Trophoblast cell (in vitro differentiated cells and primary cell): ENCODE data around the gene CDK5R1.

Experiments
- DNase-seq, 2 donors: peaks; one replicate each; pipeline ENCODE4 v3.0.0-alpha.2; 2016
- H2AFZ ChIP-seq: 2 replicates; pipeline ENCODE4 v1.6.1; 2013; ENCODE audit warnings: low read length, moderate library complexity, mild to moderate bottlenecking; ENCODE audit not compliant: insufficient read depth, poor library complexity
- H2AK5ac ChIP-seq: 2 replicates; pipeline ENCODE4 v1.6.1; 2013; ENCODE audit warnings: mild to moderate bottlenecking, low read length
- H2BK120ac ChIP-seq: 2 replicates; pipeline ENCODE4 v1.6.1; 2013; ENCODE audit warnings: low read length, mild to moderate bottlenecking, moderate library complexity; ENCODE audit not compliant: insufficient read depth, poor library complexity
- H2BK12ac ChIP-seq: 2 replicates; pipeline ENCODE4 v1.6.1; 2013; ENCODE audit warnings: mild to moderate bottlenecking, low read length, moderate library complexity
- H2BK5ac ChIP-seq: 2 replicates; pipeline ENCODE4 v1.6.1; 2013; ENCODE audit warnings: low read length, low read depth, moderate library complexity, mild to moderate bottlenecking; ENCODE audit not compliant: poor library complexity
- H3K14ac ChIP-seq: 2 replicates; pipeline ENCODE4 v1.6.1; 2013; ENCODE audit warnings: mild to moderate bottlenecking, low read length
- H3K18ac ChIP-seq: 2 replicates; pipeline ENCODE4 v1.6.1; 2013; ENCODE audit warnings: mild to moderate bottlenecking, low read length
- H3K23ac ChIP-seq: 2 replicates; pipeline ENCODE4 v1.6.1; 2013; ENCODE audit warnings: low read length
- H3K27ac ChIP-seq: 2 replicates; pipeline ENCODE4 v1.5.1; 2013; ENCODE audit warnings: low read depth, mild to moderate bottlenecking, inconsistent platforms, low read length, moderate library complexity
- H3K27me3 ChIP-seq: 2 replicates; pipeline ENCODE4 v1.6.1; 2013; ENCODE audit warnings: inconsistent platforms, mild to moderate bottlenecking, low read length, moderate library complexity; ENCODE audit not compliant: insufficient read depth
- H3K36me3 ChIP-seq, 2 experiments: 1 replicate in 1 of 2; 2 replicates in 1 of 2; pipeline ENCODE4 v1.6.1; 2013; ENCODE audit warnings: low read length in 2 of 2, mild to moderate bottlenecking in 2 of 2, moderate library complexity in 1 of 2; ENCODE audit not compliant: insufficient read depth in 2 of 2, control insufficient read depth in 1 of 2
- H3K4ac ChIP-seq: 2 replicates; pipeline ENCODE4 v1.6.1; 2013; ENCODE audit warnings: low read depth, mild to moderate bottlenecking, low read length, moderate library complexity
- H3K4me1 ChIP-seq, 2 experiments: 1 replicate in 1 of 2; 2 replicates in 1 of 2; pipeline ENCODE4 v1.6.1; 2013; ENCODE audit warnings: low read length in 2 of 2, mild to moderate bottlenecking in 2 of 2, moderate library complexity in 1 of 2; ENCODE audit not compliant: insufficient read depth in 2 of 2, control insufficient read depth in 1 of 2
- H3K4me2 ChIP-seq: 2 replicates; pipeline ENCODE4 v1.6.1; 2013; ENCODE audit warnings: inconsistent platforms, mild to moderate bottlenecking, low read length, moderate library complexity
- H3K4me3 ChIP-seq: 2 replicates; pipeline ENCODE4 v1.5.1; 2013; ENCODE audit warnings: mild to moderate bottlenecking, low read depth, low read length, inconsistent platforms
- H3K79me1 ChIP-seq: one replicate; pipeline ENCODE4 v1.6.1; 2013; ENCODE audit warnings: low read length
- H3K79me2 ChIP-seq: 2 replicates; pipeline ENCODE4 v1.6.1; 2013; ENCODE audit warnings: low read length, mild to moderate bottlenecking; ENCODE audit not compliant: control insufficient read depth, insufficient read depth, poor library complexity
- H3K9ac ChIP-seq: 2 replicates; pipeline ENCODE4 v1.6.1; 2013; ENCODE audit warnings: mild to moderate bottlenecking, low read length
- H3K9me3 ChIP-seq: 2 replicates; pipeline ENCODE4 v1.6.1; 2013; ENCODE audit warnings: low read depth, mild to moderate bottlenecking, control low read depth, inconsistent platforms, low read length; ENCODE audit not compliant: insufficient read depth
- H4K12ac ChIP-seq: 2 replicates; pipeline ENCODE4 v1.6.1; 2013; ENCODE audit warnings: low read depth, mild to moderate bottlenecking, low read length, moderate library complexity
- H4K8ac ChIP-seq: 2 replicates; pipeline ENCODE4 v1.6.1; 2013; ENCODE audit warnings: low read depth, mild to moderate bottlenecking, low read length, moderate library complexity
- H4K91ac ChIP-seq: one replicate; pipeline ENCODE4 v1.6.1; 2013; ENCODE audit warnings: low read depth, mild to moderate bottlenecking, low read length, moderate library complexity
- whole genome bisulfite sequencing: extraction: QIAGEN DNeasy Blood & Tissue Kit; methylation state at CpG from one replicate; pipeline ENCODE4 v1.1.7; 2013; ENCODE audit warnings: missing lambda C conversion rate; ENCODE audit not compliant: insufficient read length, insufficient coverage; ENCODE audit errors: extremely low coverage; 5-methylcytosine and 5-hydroxymethylcytosine counted together

CDK5R1 gene

GRCh38 chr17:32492648-32493289 is 6.0 kb downstream of the CDK5R1 start:
- DNase-seq, result no peak
- no peaks in the 10 kb centered on the region for H3K27me3 ChIP-seq
- peaks cover 0 to 4% of the 10 kb centered on the region in 2 experiments for H3K36me3 ChIP-seq
- H3K4me1 ChIP-seq, result peaks cover 6 to 7% of the 10 kb centered on the region in 2 experiments
- H4K12ac ChIP-seq, result no peak overlapping the region
- H3K9me3 ChIP-seq, result no peaks in the 10 kb centered on the region
- no peak overlapping the region for H2AFZ ChIP-seq
- H2AK5ac ChIP-seq, result no peak overlapping the region
- H2BK120ac ChIP-seq, result no peak overlapping the region
- no peak overlapping the region for H2BK12ac ChIP-seq
- H2BK5ac ChIP-seq, result no peak overlapping the region
- no peak overlapping the region for H3K23ac ChIP-seq
- no peak overlapping the region for H4K91ac ChIP-seq
- H3K18ac ChIP-seq, result no peak overlapping the region
- H3K4me2 ChIP-seq, result no peak overlapping the region
- H3K27ac ChIP-seq, result no peak overlapping the region
- H4K8ac ChIP-seq, result no peak overlapping the region
- no CpG with 5 or more reads among the region's 7 CpGs for WGBS
- H3K9ac ChIP-seq, result no peak overlapping the region
- H3K4ac ChIP-seq, result no peak overlapping the region
- H3K14ac ChIP-seq, result no peak overlapping the region
- no peak overlapping the region for H3K4me3 ChIP-seq
- H3K79me1 ChIP-seq, result no peaks in the 10 kb centered on the region
- H3K79me2 ChIP-seq, result no peaks in the 10 kb centered on the region

GRCh38 chr17:32493571-32493970 is 6.8 kb downstream of the CDK5R1 start:
- DNase-seq, result no peak
- H3K9me3 ChIP-seq, result no peaks in the 10 kb centered on the region
- H3K79me1 ChIP-seq, result no peaks in the 10 kb centered on the region
- no peak overlapping the region for H3K4me3 ChIP-seq
- no peak overlapping the region for H3K4me2 ChIP-seq
- H2BK120ac ChIP-seq, result no peak overlapping the region
- H3K27me3 ChIP-seq, result no peaks in the 10 kb centered on the region
- H4K91ac ChIP-seq, result no peak overlapping the region
- no peak overlapping the region for H2AFZ ChIP-seq
- WGBS, result no CpG with 5 or more reads among the region's 15 CpGs
- no peak overlapping the region for H4K12ac ChIP-seq
- H3K9ac ChIP-seq, result no peak overlapping the region
- H2BK5ac ChIP-seq, result no peak overlapping the region
- no peaks in the 10 kb centered on the region for H3K79me2 ChIP-seq
- no peak overlapping the region for H3K18ac ChIP-seq
- H3K27ac ChIP-seq, result no peak overlapping the region
- H3K14ac ChIP-seq, result no peak overlapping the region
- no peak overlapping the region for H3K4ac ChIP-seq
- peaks cover 4 to 8% of the 10 kb centered on the region in 2 experiments for H3K4me1 ChIP-seq
- H3K23ac ChIP-seq, result no peak overlapping the region
- no peak overlapping the region for H2AK5ac ChIP-seq
- H4K8ac ChIP-seq, result no peak overlapping the region
- peaks cover 0 to 3% of the 10 kb centered on the region in 2 experiments for H3K36me3 ChIP-seq
- H2BK12ac ChIP-seq, result no peak overlapping the region

GRCh38 chr17:32493976-32494513 is 7.3 kb downstream of the CDK5R1 start:
- H3K23ac ChIP-seq, result no peak overlapping the region
- no CpG with 5 or more reads among the region's 11 CpGs for WGBS
- H3K36me3 ChIP-seq, result no peaks in the 10 kb centered on the region
- no peaks in the 10 kb centered on the region for H3K79me1 ChIP-seq
- no peak overlapping the region for H3K4ac ChIP-seq
- no peak overlapping the region for H3K14ac ChIP-seq
- no peak overlapping the region for H3K4me2 ChIP-seq
- DNase-seq, result no peak
- no peaks in the 10 kb centered on the region for H3K27me3 ChIP-seq
- H4K12ac ChIP-seq, result no peak overlapping the region
- H3K9ac ChIP-seq, result no peak overlapping the region
- H4K91ac ChIP-seq, result no peak overlapping the region
- no peak overlapping the region for H2AK5ac ChIP-seq
- H3K4me3 ChIP-seq, result no peak overlapping the region
- no peak overlapping the region for H3K27ac ChIP-seq
- H3K18ac ChIP-seq, result no peak overlapping the region
- no peak overlapping the region for H2BK120ac ChIP-seq
- no peaks in the 10 kb centered on the region for H3K9me3 ChIP-seq
- H2BK12ac ChIP-seq, result no peak overlapping the region
- no peak overlapping the region for H4K8ac ChIP-seq
- H3K4me1 ChIP-seq, result peaks cover 4 to 8% of the 10 kb centered on the region in 2 experiments
- H3K79me2 ChIP-seq, result no peaks in the 10 kb centered on the region
- H2AFZ ChIP-seq, result no peak overlapping the region
- no peak overlapping the region for H2BK5ac ChIP-seq

GRCh38 chr17:32494621-32495358 is 8.0 kb downstream of the CDK5R1 start:
- H2AK5ac ChIP-seq, result no peak overlapping the region
- H3K4me3 ChIP-seq, result no peak overlapping the region
- H3K9ac ChIP-seq, result no peak overlapping the region
- peaks cover 4 to 8% of the 10 kb centered on the region in 2 experiments for H3K4me1 ChIP-seq
- H2BK12ac ChIP-seq, result no peak overlapping the region
- H3K79me2 ChIP-seq, result no peaks in the 10 kb centered on the region
- no peak overlapping the region for H3K23ac ChIP-seq
- H3K27ac ChIP-seq, result no peak overlapping the region
- no peak overlapping the region for H4K12ac ChIP-seq
- no peak for DNase-seq
- H3K4ac ChIP-seq, result no peak overlapping the region
- no peak overlapping the region for H4K8ac ChIP-seq
- no peaks in the 10 kb centered on the region for H3K36me3 ChIP-seq
- H3K14ac ChIP-seq, result no peak overlapping the region
- H2BK5ac ChIP-seq, result no peak overlapping the region
- no CpG with 5 or more reads among the region's 34 CpGs for WGBS
- no peak overlapping the region for H2AFZ ChIP-seq
- no peak overlapping the region for H3K18ac ChIP-seq
- H3K9me3 ChIP-seq, result no peaks in the 10 kb centered on the region
- H2BK120ac ChIP-seq, result no peak overlapping the region
- H3K27me3 ChIP-seq, result no peaks in the 10 kb centered on the region
- no peak overlapping the region for H4K91ac ChIP-seq
- H3K4me2 ChIP-seq, result no peak overlapping the region
- no peaks in the 10 kb centered on the region for H3K79me1 ChIP-seq
